Mucosa of gallbladder (tissue), 1 donor: Measurements from ENCODE around the gene AOPEP. TPM values are rescaled to one million over a fixed set of nuclear protein-coding genes. Genes with fewer than 3 reads are reported as not detected.

Experiments
- DNase-seq: peaks from one replicate; pipeline ENCODE4 v3.0.0-alpha.2; 2020; ENCODE audit warnings: low spot score
- total RNA-seq: library from RNA; stranded (reverse); gene quantifications from one replicate; pipeline ENCODE4 v1.2.1, GENCODE V29; 2021
- donor health status: DM: no; HTN: no; CAD: no.

The AOPEP gene, protein sequence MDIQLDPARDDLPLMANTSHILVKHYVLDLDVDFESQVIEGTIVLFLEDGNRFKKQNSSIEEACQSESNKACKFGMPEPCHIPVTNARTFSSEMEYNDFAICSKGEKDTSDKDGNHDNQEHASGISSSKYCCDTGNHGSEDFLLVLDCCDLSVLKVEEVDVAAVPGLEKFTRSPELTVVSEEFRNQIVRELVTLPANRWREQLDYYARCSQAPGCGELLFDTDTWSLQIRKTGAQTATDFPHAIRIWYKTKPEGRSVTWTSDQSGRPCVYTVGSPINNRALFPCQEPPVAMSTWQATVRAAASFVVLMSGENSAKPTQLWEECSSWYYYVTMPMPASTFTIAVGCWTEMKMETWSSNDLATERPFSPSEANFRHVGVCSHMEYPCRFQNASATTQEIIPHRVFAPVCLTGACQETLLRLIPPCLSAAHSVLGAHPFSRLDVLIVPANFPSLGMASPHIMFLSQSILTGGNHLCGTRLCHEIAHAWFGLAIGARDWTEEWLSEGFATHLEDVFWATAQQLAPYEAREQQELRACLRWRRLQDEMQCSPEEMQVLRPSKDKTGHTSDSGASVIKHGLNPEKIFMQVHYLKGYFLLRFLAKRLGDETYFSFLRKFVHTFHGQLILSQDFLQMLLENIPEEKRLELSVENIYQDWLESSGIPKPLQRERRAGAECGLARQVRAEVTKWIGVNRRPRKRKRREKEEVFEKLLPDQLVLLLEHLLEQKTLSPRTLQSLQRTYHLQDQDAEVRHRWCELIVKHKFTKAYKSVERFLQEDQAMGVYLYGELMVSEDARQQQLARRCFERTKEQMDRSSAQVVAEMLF
- total RNA-seq, result 105 TPM

DNA sequence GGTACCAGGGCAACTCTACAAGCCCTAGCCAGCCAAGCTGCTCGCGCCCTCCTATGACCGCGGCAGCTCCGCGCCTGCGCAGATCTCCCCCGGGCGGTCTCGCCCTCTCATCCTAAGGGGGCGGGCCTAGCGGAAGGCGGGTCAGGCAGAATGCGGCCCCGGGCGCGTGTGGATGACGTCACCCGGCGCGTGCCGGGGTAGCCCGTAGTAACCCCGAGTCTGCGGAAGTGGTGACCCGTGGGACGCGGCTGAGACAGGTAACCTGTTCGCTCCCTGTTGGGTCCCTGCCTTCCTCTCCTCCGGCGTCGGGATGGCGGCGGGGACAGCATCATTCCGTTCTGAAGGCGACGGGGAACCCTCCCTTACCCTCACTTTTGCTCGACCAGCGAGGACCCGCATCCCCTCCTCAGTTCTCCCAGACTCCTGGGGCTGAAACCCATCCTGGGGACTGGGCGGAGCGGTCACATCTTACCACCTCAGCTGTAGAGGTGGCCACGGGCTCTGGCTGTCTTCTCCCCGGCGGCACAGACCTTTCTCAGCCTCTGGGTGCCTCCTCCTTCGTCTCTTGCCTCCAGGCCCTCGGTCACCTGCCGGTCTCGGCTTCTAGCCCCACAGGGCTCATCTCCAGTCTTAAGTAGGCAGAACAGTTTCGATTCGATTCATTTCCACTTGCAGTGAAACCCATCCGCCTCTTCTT is at the start of gene AOPEP:
TSS of gene AOPEP (plus strand) at position 205 of the 697 bp plus-strand sequence. CDS start 33,085 bp downstream, outside the sequence.
- peak; percentile 98 for DNase-seq

DNA sequence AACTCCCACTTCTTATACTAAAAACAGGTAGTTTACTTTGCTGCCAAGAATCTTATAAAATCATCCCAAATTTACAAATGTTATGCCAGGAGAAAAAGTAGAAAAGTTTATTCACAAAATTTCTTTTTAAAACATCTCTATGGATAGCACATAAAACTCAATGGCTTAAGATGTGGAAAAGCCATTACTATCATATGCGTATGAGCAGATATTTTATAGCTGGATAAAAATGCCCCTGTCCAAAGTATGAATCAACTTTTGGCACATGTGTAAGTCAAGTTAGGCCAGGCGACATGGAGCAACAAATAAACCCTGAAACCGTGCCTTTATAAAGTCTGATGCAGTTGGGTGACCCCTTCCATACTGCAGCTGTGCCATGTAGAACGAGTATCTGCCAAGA is 48.6 kb upstream of the AOPEP start:
- no peak for DNase-seq

- DNase-seq, result no peak
These were observed 46.9 kb upstream of the AOPEP start for GRCh38 chr9:94679587-94679986.

GRCh38 chr9:94680020-94680419 is 46.5 kb upstream of the AOPEP start:
- no peak for DNase-seq

GRCh38 chr9:94680621-94681020 is 45.9 kb upstream of the AOPEP start:
- DNase-seq, result no peak

DNA sequence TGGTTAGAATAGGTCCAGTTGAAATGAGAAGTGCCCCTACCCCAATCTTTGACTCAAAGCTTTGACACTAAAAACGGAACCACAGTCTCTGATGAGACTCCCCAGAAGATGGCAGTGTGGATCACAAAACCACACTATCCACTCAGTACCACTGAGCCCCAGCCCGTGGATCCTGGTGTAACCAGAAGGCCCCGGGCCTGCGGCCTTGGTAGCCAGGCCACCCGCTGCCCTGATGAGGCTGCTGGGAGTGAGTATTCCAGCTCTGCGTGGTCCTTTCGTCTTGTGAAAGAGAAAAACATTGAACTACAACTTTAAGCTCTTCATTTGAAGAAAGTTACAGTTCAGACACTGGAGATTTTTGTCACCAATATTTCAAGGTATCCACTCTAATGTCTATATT is 45.0 kb upstream of the AOPEP start:
- DNase-seq, result peak; percentile 79

- DNase-seq, result no peak
These were observed 41.1 kb upstream of the AOPEP start for GRCh38 chr9:94685359-94685758.

DNA sequence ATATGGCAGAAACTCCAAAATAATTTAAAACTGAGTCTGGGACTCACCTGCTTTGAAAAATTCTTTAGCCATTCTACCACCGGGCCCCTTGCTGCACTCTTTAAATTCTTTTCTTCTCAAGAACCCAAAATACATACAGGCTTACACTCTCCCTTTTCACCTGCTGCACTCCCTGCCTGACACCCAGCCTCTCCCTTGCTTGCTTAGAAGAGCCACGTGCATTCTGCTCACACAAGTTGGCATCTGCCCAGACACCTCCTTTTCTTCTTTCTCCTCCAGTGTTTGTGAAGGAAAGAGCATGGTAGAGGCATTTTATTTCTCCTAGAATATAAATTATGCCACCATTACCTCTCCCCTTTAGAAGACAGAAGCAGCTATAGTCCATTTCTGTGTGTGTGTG is 39.0 kb upstream of the AOPEP start:
- no peak for DNase-seq

GRCh38 chr9:94690344-94690743 is 36.2 kb upstream of the AOPEP start:
- no peak for DNase-seq

- DNase-seq, result no peak
These were observed 33.9 kb upstream of the AOPEP start for GRCh38 chr9:94692601-94693000.

- no peak for DNase-seq
These were observed 32.9 kb upstream of the AOPEP start for GRCh38 chr9:94693485-94694204.

- no peak for DNase-seq
These were observed 30.0 kb upstream of the AOPEP start for GRCh38 chr9:94696545-94696944.

DNA sequence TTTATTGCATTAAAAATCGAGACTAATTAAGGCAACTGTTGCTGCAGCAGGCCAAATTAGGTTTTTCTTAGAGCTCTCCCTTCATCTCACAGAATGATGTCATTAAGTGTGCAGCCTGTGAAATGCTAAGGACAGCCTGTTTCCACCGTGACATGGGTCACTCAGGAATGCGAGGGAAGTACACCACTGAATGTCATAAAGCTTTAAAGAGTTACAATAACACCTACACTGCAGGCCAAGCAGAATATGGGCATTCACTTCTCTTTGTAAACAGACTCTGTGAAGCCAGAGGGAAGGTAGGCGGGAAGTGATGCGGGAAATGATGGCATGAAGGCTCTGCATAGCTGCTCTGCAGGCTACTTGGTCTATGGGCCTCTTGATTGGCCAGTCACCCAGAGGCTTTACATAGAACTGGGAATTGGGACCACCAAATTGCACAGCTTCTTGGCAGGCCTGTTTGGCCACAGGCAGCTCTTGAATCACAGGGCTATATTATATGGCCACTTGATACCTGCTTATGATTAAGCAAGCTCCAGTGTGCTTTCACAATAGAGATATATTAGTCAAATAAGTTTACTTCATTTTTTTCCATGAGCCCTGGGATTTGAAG is 28.4 kb upstream of the AOPEP start:
- DNase-seq, result no peak

DNA sequence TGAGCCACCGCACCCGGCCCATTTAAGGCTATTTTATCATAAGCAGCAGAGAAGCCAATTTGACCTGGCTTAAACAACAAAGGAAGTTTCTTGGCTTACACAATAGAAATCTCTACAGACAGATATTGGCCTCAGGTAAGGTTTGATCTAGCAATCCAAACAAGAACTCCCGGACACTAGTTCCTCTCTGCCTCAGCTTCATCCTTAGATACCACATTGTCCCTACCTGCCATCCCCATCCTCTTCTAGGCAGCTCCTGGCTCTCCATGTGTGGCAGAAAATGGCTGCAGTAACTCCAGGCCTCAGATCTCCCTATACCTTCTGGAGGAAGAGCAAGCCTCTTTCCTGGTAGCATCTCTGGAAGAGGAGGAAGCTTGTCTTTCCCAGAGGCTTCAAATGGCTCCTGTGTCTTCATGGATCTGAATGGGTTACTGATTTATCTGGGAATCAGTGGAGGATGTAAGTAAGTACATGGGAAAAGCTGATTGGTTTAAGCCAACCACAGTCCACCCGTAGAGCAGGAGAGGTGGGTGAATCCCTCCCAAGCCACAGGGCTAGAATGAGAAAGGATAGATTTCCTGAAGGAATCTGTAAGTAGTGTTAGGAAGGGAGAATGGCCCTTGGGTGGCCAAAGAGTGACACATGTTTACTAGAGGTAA is 26.7 kb upstream of the AOPEP start:
- DNase-seq, result no peak

DNA sequence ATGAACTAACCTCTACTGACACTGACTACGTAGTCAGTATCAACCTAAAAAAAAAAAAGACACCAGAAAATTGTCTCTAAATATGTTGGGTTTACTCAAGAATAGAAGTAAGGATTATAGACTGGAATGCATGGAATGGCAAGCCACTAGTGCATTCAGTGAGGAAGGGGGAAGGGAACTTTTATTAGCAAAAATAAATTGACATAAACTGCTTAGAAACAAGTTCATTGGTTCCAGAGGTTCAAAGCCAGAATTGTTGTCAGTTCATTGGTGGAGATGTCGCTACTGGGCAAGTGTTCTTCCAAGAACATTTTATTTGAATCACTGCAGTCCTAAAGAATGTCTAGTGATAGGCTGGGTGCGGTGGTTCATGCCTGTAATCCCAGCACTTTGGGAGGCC is 26.1 kb upstream of the AOPEP start:
- no peak for DNase-seq

- DNase-seq, result no peak
These were observed 22.9 kb upstream of the AOPEP start for GRCh38 chr9:94703488-94704140.

GRCh38 chr9:94705162-94705702 is 21.3 kb upstream of the AOPEP start:
- no peak for DNase-seq

DNA sequence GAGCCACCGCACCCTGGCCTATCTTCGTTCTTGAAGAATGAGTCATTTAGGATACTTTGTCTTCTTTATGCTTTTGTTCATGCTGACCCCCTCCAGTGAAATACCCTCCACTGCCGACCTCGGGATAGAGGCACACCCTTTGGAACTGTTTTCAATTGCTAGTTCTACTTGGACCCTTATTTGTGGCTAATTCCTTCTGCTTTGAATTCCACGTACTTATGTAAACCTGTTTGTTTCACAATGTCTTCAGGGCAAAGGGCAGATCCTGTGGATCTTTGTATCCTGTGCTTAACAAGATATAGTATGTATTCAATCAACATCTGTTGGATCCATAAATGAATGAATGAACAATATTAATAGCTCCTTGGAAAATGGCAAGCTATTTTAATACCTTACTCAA is 19.6 kb upstream of the AOPEP start:
- DNase-seq, result no peak

- DNase-seq, result no peak
These were observed 12.9 kb upstream of the AOPEP start for GRCh38 chr9:94713436-94714215.
